H1 (cell line): Measurements from ENCODE around the gene BCL2L11. TPM values are rescaled to one million over a fixed set of nuclear protein-coding genes. Genes with fewer than 3 reads are reported as not detected.

Experiments
- CREB1 ChIP-seq: IDR thresholded peaks from 2 replicates; pipeline ENCODE4 v1.6.1; 2012; ENCODE audit warnings: inconsistent platforms
- HDAC2 ChIP-seq, 2 experiments: fragments of 300-600 bp in 1 of 2; sonication (generic) in 1 of 2; IDR thresholded peaks; 2 replicates each; pipeline ENCODE4 v1.6.1; 2011 to 2012; ENCODE audit warnings: low read depth in 2 of 2, low read length in 2 of 2, mild to moderate bottlenecking in 2 of 2, moderate library complexity in 2 of 2, borderline replicate concordance in 1 of 2, inconsistent platforms in 1 of 2
- RAD21 ChIP-seq, 2 experiments: IDR thresholded peaks in 1 of 2; conservative IDR thresholded peaks in 1 of 2; 2 replicates each; pipeline ENCODE4 v1.6.1; 2011; ENCODE audit warnings: low read depth in 2 of 2, low read length in 2 of 2, improper control_type of control experiment in 1 of 2, inconsistent platforms in 1 of 2, mild to moderate bottlenecking in 1 of 2, moderate library complexity in 1 of 2
- polyA plus RNA-seq, 7 experiments: library from polyadenylated mRNA; depleted of rRNA in 3 of 7; stranded (reverse) in 5 of 7; unstranded in 2 of 7; fragments of >200 nt in 5 of 7; fragments of 200-250 nt in 2 of 7; gene quantifications; 1 replicate in 5 of 7; 2 replicates in 1 of 7; 4 replicates in 1 of 7; pipeline versions ENCODE4 v1.2.1 to v1.2.3, GENCODE V29; 2011 to 2013; ENCODE audit warnings: missing spikeins in 2 of 7, mixed read lengths in 2 of 7
- total RNA-seq: library from RNA; stranded (reverse); fragmentation: NEBNext Ultra II Directional; extraction: Animal tissue kit (Norgen Biotek cat#: 25700); gene quantifications from 2 replicates; pipeline ENCODE4 v1.2.1, GENCODE V29; 2021

The BCL2L11 gene
- total and polyA plus RNA-seq, 2 of the 8 experiments (the other 6 are each of a cell fraction or from before 2014, with no cell fraction given), result 7.5 to 22.9 TPM

GRCh38 chr2:111138839-111139238, 18.1 kb downstream of the BCL2L11 start (continued):
- no peak for TF ChIP-seq RAD21 (IDR thresholded peaks at IDR 0.05 in 1 of 2, conservative IDR thresholded peaks at IDR 0.05 in 1 of 2; ENCODE audit: low read depth in 2 of 2, low read length in 2 of 2)
- no peak for TF ChIP-seq CREB1
- TF ChIP-seq HDAC2 (IDR thresholded peaks at IDR 0.05; ENCODE audit: borderline replicate concordance in 1 of 2, low read depth in 2 of 2, low read length in 2 of 2), result no peak
